SU-DHL-6 (cell line): ENCODE results near the gene ATP5F1E.

Experiments used
- H2AFZ ChIP-seq: fragments of 200-600 bp; sonication (generic); 2 replicates; pipeline ENCODE4 v1.6.1; 2014; ENCODE audit warnings: low read depth, mild to moderate bottlenecking, moderate library complexity, mixed read lengths, antibody characterized with exemption, low read length; ENCODE audit not compliant: severe bottlenecking
- H3F3A ChIP-seq: fragments of 200-600 bp; shearing (Covaris generic); 2 replicates; pipeline ENCODE4 v1.6.0; 2016; ENCODE audit warnings: antibody characterized with exemption, mild to moderate bottlenecking; ENCODE audit not compliant: insufficient read depth
- H3K27ac ChIP-seq: fragments of 200-600 bp; sonication (generic); 2 replicates; pipeline ENCODE4 v1.5.1; 2016; ENCODE audit warnings: low read depth, mild to moderate bottlenecking, low read length, moderate library complexity, mixed read lengths
- H3K27me3 ChIP-seq: fragments of 200-600 bp; sonication (generic), shearing (Covaris generic); 2 replicates; pipeline ENCODE4 v1.6.0; 2014; ENCODE audit warnings: mild to moderate bottlenecking, low read length
- H3K36me3 ChIP-seq: fragments of 200-600 bp; sonication (generic); 2 replicates; pipeline ENCODE4 v1.6.1; 2014; ENCODE audit warnings: mild to moderate bottlenecking, low read length, mixed read lengths
- H3K4me2 ChIP-seq: fragments of 300-600, 200-600 bp; shearing (Covaris generic), sonication (generic); 2 replicates; pipeline ENCODE4 v1.6.0; 2014; ENCODE audit warnings: low read length, low read depth, mild to moderate bottlenecking; ENCODE audit not compliant: poor library complexity, severe bottlenecking
- H3K4me3 ChIP-seq: fragments of 200-600 bp; sonication (generic); 2 replicates; pipeline ENCODE4 v1.5.1; 2014; ENCODE audit warnings: antibody characterized with exemption, low read length, mild to moderate bottlenecking, mixed read lengths; ENCODE audit not compliant: insufficient read depth, poor library complexity, severe bottlenecking
- H3K79me2 ChIP-seq: fragments of 200-600 bp; sonication (generic); 2 replicates; pipeline ENCODE4 v1.6.1; 2014; ENCODE audit warnings: mild to moderate bottlenecking, low read length, moderate library complexity; ENCODE audit not compliant: insufficient read depth
- H3K9ac ChIP-seq: fragments of 200-600 bp; sonication (generic); 2 replicates; pipeline ENCODE4 v1.7.0; 2014; ENCODE audit warnings: mild to moderate bottlenecking, low read length
- H3K9me2 ChIP-seq: fragments of 200-600 bp; sonication (generic); replicated peaks from 2 replicates; pipeline ENCODE4 v1.6.1; 2014; ENCODE audit warnings: low read length; ENCODE audit not compliant: insufficient read depth
- H3K9me3 ChIP-seq: fragments of 200-600 bp; sonication (generic); 2 replicates; pipeline ENCODE4 v1.6.1; 2014; ENCODE audit warnings: low read length, mixed read lengths; ENCODE audit not compliant: insufficient read depth
- H4K20me1 ChIP-seq: fragments of 200-600 bp; sonication (generic); 2 replicates; pipeline ENCODE4 v1.6.1; 2014; ENCODE audit warnings: low read depth, mild to moderate bottlenecking, antibody characterized with exemption, low read length, moderate library complexity, mixed read lengths
- CTCF ChIP-seq: fragments of 200-600 bp; sonication (generic); IDR thresholded peaks from one replicate; pipeline ENCODE4 v1.5.1; 2017; ENCODE audit warnings: antibody characterized with exemption, mild to moderate bottlenecking, low read length, moderate library complexity; ENCODE audit not compliant: insufficient read depth, poor library complexity, severe bottlenecking
- EZH2phosphoT487 ChIP-seq: fragments of 200-600 bp; sonication (generic), shearing (Covaris generic); conservative IDR thresholded peaks from 2 replicates; pipeline ENCODE4 v1.6.1; 2018; ENCODE audit warnings: mild to moderate bottlenecking, antibody characterized with exemption, low read length, moderate library complexity, mixed read lengths

The ATP5F1E gene

GRCh38 chr20:58998656-58999055 lies 33.5 kb downstream of the ATP5F1E start:
- no peak overlapping the region for H3K9ac ChIP-seq
- H3K27ac ChIP-seq = no peak overlapping the region
- H2AFZ ChIP-seq = no peak overlapping the region
- H3F3A ChIP-seq = peaks cover 26% of the 10 kb centered on the region
- H4K20me1 ChIP-seq = no peaks in the 10 kb centered on the region
- no peaks in the 10 kb centered on the region for H3K9me2 ChIP-seq
- no peak overlapping the region for H3K4me2 ChIP-seq
- H3K9me3 ChIP-seq = no peaks in the 10 kb centered on the region
- H3K79me2 ChIP-seq = peaks cover 7% of the 10 kb centered on the region
- no peaks in the 10 kb centered on the region for H3K27me3 ChIP-seq
- TF ChIP-seq EZH2phosphoT487 (no peak), CTCF (no peak)
- no peak overlapping the region for H3K4me3 ChIP-seq
- H3K36me3 ChIP-seq = peaks cover 10% of the 10 kb centered on the region

GRCh38 chr20:58997141-58997770 lies 34.9 kb downstream of the ATP5F1E start:
- Histone ChIP-seq H3F3A (peaks cover 35% of the 10 kb centered on the region), H4K20me1 (no peaks in the 10 kb centered on the region), H3K27ac (no peak overlapping the region), H2AFZ (no peak overlapping the region), H3K9me2 (no peaks in the 10 kb centered on the region), H3K79me2 (no peaks in the 10 kb centered on the region), H3K4me3 (no peak overlapping the region), H3K27me3 (no peaks in the 10 kb centered on the region), H3K9me3 (no peaks in the 10 kb centered on the region), H3K9ac (no peak overlapping the region), H3K36me3 (peaks cover 15% of the 10 kb centered on the region), H3K4me2 (no peak overlapping the region)
- TF ChIP-seq CTCF = no peak
- no peak for TF ChIP-seq EZH2phosphoT487

GRCh38 chr20:58996226-58996611 lies 35.9 kb downstream of the ATP5F1E start:
- Histone ChIP-seq H3K27ac (no peak overlapping the region), H3K36me3 (peaks cover 15% of the 10 kb centered on the region), H2AFZ (no peak overlapping the region), H3K9me2 (no peaks in the 10 kb centered on the region), H3K79me2 (no peaks in the 10 kb centered on the region), H3F3A (peaks cover 40% of the 10 kb centered on the region), H3K9ac (no peak overlapping the region), H3K27me3 (no peaks in the 10 kb centered on the region), H3K4me3 (no peak overlapping the region), H4K20me1 (no peaks in the 10 kb centered on the region), H3K4me2 (no peak overlapping the region), H3K9me3 (no peaks in the 10 kb centered on the region)
- no peak for TF ChIP-seq CTCF
- TF ChIP-seq EZH2phosphoT487 = no peak
